Stimulated activated CD4-positive, alpha-beta T cell treated with anti-CD3 and anti-CD28 coated beads, TNF-alpha, amount 100 ng/mL, for 48 hours (primary cell): Measurements from ENCODE around the gene GALNT18.

ENCODE experiments used
- DNase-seq, 3 donors: peaks; one replicate each; pipeline ENCODE4 v3.0.0-alpha.2; 2020; ENCODE audit warnings: low read depth in 3 of 3

GALNT18 gene

DNA sequence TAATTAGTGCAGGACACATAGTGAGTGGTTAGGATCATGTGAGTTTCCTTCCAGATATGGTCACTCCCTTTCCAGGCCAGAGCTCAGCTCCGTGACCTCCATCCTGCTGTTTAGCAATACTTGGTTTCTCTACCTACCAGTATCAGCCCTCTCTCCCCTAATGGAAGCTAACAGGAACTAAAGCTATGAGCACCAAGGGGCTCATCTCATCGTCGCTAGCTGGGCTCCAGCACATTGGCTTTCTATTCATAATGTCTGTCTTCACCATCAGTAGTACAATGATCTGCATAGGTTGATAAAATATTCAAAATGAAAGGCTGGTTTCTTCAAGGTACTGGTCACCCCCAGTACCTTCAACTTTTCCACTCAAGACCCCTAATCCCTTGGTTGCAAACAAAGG, 2.4 kb upstream of the GALNT18 start:
- DNase-seq, result no peak

DNA sequence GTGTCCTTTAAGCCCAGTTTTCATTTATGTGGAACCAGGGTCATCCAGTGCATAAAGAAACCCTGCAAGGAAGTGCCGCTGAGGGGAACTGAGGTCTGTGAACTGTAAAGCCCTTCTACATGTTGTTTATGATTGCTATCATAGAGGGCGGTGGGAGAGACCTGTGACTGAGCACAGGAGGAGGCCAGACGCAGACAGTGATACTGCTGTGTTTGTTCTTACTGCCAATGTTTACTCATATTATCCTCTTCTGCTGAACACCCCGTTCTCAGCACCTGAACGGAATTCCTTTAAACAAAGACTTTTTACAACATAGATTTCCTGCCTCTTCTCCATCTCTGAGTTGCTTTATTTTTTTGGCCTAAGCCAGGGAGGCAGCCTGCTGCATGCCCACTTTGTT, 967 bp upstream of the GALNT18 start:
- no peak for DNase-seq

DNA sequence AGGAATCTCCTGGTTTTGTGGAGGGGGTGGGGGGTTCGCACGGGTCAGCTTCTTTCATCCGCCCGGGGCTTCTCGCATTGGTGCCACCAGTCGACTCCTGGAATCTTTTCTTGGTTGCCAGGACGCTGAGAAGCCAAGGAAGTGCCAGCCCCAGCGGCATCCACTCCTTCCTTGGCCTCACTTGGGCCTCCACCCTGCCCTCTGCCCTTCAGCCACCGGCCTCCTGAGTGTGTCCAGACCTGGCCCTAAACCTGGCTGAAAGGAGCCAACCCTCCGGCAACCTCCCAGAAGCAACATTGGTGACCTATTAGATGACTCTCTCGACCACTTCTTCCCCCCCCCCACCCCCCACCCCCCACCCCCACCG, 518 bp upstream of the GALNT18 start:
- no peak for DNase-seq

GRCh38 chr11:11620921-11621572, 758 bp downstream of the GALNT18 start:
- DNase-seq, result peak in 2 of 3 donors; percentile 9 to 22

DNA sequence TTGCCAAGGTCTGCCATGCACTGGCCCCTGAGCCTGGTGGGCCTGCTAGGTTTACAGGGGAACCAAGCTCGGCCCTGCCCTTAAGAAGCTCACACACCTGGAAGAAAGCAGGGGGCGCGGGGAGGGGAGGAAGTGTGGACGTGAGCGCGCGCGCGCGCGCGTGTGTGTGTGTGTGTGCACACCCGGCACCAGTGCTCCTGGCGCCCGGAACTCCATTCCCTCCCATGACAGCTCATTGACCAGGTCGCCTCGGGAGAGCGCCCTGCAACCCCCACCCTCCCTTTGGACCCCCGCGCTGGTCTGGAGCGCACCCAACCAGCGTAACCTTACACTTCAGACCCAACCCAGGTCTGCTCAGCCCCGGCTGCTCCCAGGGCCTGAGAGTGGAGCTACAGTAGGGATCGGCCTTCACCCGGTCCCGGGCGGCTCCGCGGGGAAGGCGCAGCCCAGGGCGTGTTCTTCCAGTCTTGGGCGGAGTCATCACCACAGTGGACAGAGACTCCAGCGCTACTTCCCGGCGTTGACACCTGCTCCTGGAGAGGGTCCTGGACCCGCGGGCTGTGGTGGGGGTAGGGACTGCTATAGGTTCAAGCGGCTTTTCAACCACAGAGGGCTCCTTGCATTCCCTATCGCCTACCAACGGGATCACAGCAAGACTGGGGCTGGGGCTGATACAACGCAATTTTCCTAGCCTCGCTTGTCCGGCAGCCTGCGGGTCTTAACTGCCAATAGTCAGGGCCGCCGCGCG, 1.5 kb downstream of the GALNT18 start:
- DNase-seq, result peak in 2 of 3 donors; percentile 0 to 4

- no peak for DNase-seq
Measured at GRCh38 chr11:11618973-11619435, 2.8 kb downstream of the GALNT18 start.

GRCh38 chr11:11615086-11615485, 6.7 kb downstream of the GALNT18 start:
- DNase-seq, result no peak

GRCh38 chr11:11612439-11612838, 9.4 kb downstream of the GALNT18 start:
- no peak for DNase-seq

DNA sequence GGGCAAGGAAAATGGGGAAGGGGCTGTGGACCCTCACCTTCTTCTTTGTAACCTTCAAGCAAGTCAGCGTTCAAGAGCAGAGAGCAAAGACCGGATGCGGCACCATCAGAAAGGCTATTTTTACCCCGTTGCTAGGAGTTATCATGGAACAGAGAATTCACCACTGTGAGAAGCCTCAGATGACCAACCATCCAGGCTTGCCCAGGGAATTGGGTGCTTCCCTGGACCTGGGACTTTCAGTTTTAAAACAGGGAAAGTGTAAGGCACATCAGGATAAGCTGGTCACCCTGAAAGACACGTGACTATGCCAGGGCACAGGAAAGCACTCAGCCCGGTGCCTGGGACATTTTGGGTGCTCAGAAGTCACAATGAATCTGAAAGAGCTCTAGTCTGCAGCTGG, 10.4 kb downstream of the GALNT18 start:
- DNase-seq, result no peak

DNA sequence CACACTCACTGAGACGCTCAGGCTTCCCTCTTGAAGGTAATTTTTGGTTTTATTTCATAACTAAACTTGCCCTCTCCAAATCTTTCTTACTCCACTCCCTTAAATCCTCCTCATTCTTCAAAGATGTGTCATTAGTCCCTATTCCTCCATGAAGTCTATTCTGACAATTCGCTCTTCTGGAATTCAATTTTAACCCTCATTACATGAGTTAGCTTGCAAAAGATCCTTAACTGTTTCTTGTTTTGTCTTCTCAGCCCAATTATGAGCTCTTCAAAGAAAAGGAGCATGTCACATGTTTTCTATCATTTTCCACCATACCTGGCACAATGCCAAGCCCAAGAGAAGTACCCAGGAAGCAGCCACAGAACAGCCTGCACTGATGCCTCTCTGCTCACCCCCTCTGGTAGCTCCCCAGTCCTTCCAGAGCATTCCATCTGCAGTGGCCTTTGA, 13.0 kb downstream of the GALNT18 start:
- DNase-seq, result no peak

DNA sequence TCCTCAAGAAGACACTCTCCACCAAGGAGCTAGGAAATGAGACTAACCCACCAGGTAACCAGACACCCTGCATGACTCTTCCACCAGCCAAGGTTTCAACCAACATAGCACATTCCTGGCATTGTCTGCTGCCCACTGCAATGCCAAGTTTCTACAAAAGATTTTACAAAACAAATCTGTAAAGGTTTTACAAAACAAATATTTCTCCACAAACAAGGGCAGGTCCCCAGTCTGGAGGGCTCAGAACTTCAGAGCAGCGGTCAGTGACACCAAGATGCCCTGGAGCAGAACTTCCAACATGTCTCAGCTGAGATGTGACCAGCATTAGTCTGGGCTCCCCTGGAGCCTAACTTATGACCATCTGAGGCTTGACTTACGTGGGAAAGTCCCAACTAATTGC, 14.0 kb downstream of the GALNT18 start:
- no peak for DNase-seq

- no peak for DNase-seq
Measured at GRCh38 chr11:11605821-11606450, 15.9 kb downstream of the GALNT18 start.

DNA sequence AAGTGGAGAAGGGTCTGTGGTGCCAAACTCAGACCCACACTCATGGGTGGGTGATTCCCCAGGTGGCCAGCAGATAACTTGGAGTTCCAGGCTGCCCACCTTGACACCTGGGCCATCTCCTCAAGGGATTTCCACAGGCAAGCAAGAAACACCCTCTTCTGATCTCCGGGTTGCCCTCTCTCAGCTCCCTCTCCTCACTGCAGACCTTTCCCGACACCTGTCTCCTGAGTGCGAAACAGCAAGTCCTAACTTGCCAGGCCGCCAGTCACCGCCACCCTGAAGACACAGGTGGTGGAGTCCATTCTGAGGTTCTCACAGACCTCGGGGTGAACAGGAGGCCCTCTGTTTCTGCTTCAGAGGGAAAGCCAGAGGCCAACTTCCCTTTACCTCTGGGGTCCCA, 16.6 kb downstream of the GALNT18 start:
- no peak for DNase-seq

DNA sequence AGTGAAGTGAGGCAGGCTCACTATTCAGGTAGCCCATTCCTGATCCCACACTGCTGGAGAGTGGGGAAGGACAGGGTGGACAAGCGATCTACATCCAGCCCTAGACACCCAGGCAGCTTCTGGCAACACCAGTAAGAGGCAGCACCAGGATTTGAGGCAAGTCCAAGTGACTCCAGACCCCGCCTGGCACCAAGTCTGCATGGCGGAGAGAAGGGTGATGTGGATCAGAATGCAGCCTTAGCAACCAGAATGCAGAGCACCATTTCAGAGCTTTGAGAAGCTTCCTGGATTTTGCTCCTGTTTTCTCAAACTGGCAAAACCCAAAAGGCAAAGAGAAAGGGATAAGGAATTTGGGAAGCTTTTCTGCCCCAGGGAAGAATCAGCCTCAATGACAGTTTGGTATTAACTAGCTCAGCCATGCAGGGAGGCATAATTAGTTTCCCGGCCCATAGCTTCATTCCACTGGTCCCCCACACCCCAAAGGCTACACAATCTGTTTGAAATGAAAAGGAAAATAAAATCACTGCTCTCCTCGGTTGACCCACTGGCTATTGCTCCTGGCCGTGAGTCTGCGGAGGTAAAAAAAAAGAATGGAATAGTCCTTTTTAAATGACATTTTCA, 17.3 kb downstream of the GALNT18 start:
- no peak for DNase-seq

- no peak for DNase-seq
Measured at GRCh38 chr11:11602011-11602410, 19.8 kb downstream of the GALNT18 start.

- no peak for DNase-seq
Measured at GRCh38 chr11:11600288-11600687, 21.5 kb downstream of the GALNT18 start.

DNA sequence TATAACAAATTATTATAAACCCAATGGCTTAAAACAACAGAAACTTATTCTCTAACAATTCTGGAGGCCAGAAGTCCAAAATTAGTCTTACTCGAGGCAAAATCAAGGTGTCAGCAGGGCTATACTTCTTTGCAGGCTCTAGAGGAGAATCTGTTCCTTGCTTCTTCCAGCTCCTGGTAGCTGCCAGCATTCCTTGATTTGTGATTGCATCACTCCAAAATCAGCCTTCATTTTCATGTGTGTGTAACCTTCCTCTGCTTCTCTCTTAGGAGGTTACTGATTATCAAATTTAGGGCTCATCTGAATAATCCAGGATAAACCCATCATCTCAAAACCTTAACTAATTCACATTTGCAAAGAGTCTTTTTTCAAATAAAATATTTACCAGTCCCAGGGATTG, 23.6 kb downstream of the GALNT18 start:
- DNase-seq, result no peak

- no peak for DNase-seq
Measured at GRCh38 chr11:11594162-11594561, 27.6 kb downstream of the GALNT18 start.

GRCh38 chr11:11592146-11592684, 29.6 kb downstream of the GALNT18 start:
- DNase-seq, result no peak

DNA sequence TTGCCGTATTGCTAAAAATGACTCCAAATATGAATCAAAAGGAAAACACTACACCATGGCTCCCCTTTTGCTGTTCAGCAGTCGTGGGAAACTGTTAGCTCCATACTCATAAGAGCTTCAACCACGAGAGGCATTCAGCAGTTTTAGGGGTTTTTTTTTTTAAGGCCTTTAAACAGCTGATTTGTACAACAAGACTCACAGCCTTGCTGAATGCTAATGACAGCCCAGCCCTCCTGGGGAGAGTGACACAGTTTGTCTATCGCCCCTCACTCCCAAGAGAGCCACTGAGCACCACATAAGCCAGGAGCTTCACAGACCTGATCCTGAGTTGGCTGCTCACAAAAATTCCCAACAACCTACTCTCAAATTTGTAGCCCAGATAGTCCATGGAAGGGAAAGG, 32.4 kb downstream of the GALNT18 start:
- no peak for DNase-seq

DNA sequence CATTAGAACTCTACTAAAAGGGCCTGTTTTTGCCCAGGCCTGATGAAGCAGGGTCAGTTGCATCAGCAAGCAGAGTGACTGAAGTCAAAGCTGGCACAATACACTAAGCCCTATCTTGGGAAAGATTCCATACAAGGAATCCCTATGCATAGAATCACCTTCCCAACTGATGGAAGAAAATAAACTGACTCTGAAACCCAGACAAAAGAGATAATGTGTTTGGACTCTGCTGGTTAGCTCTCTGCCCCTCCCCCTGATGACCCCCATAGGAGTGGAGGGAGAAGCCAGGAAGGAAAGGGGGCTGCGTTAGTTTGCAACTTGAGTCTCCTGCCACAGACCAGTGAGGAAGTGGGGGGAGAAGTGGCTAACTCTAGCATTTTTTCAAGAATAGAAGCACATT, 32.9 kb downstream of the GALNT18 start:
- no peak for DNase-seq

DNA sequence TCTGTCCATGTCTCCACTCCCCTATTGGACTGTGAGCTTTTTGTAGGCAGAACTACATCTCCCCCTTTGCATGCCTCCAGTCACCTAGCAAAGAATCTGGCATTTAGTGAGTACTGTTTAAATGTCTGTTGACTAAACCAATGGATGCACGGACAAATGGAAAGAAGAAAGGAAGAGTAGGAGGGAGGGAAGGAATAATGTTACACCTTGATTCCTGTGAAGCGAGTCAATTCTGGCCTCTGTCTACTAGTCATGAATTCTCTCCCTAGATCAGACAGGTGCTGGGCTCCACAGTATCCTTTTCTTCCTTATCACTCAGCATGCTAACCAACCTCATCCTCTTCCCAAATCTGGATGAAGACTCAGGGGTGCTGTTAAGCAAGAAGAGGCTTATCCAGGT, 33.6 kb downstream of the GALNT18 start:
- no peak for DNase-seq
